Stomach (tissue), 4 donors: ENCODE data around the gene XRCC3.

Source experiments
- CTCF ChIP-seq, 7 experiments: fragments of 450-650 bp in 4 of 7; fragments of 200-600 bp in 3 of 7; sonication (generic) in 3 of 7; IDR thresholded peaks; one replicate each; pipeline ENCODE4 v1.5.1; 2016 to 2019; ENCODE audit warnings: antibody characterized with exemption in 7 of 7, control low read depth in 2 of 7, mild to moderate bottlenecking in 1 of 7
- EP300 ChIP-seq: sonication (generic); formaldehyde crosslinking; IDR thresholded peaks from one replicate; pipeline ENCODE4 v1.6.1; 2017; ENCODE audit warnings: antibody characterized with exemption
- POLR2A ChIP-seq, 4 donors: fragments of 450-650 bp; IDR thresholded peaks; one replicate each; pipeline ENCODE4 v1.6.1; 2016; ENCODE audit warnings: antibody characterized with exemption in 4 of 4, control low read depth in 2 of 4, mild to moderate bottlenecking in 1 of 4, moderate library complexity in 1 of 4
- POLR2AphosphoS5 ChIP-seq, 3 donors: sonication (generic); formaldehyde crosslinking; IDR thresholded peaks; one replicate each; pipeline ENCODE4 v1.6.1; 2016; ENCODE audit warnings: antibody characterized with exemption in 3 of 3

- no peak for TF ChIP-seq CTCF (IDR thresholded peaks at IDR 0.05)
- TF ChIP-seq POLR2A (IDR thresholded peaks at IDR 0.05): no peak
- no peak for TF ChIP-seq EP300
- no peak for TF ChIP-seq POLR2AphosphoS5 (IDR thresholded peaks at IDR 0.05)
These were observed 29.7 kb downstream of the XRCC3 start for GRCh38 chr14:103685276-103686211.
